ENCODE results near the gene MPPED2.

MPPED2 gene

GRCh38 chr11:30582726-30583125, 3.4 kb downstream of the MPPED2 start:
- TF ChIP-seq TAF1 (IDR thresholded peaks at IDR 0.05; ENCODE audit: borderline replicate concordance, insufficient read depth, low read length): no peak
- no peak for TF ChIP-seq FOXP2 (optimal IDR thresholded peaks at IDR 0.05; ENCODE audit: borderline replicate concordance, extremely low read depth, extremely low read length, insufficient read depth)
- TF ChIP-seq SIN3A (IDR thresholded peaks at IDR 0.05; ENCODE audit: borderline replicate concordance, insufficient read depth, low read length): no peak
- TF ChIP-seq REST (IDR thresholded peaks at IDR 0.05; ENCODE audit: insufficient read depth in 1 of 2, low read depth in 2 of 2, low read length in 2 of 2): no peak
- TF ChIP-seq POLR2AphosphoS5 (IDR thresholded peaks at IDR 0.05; ENCODE audit: low read depth, low read length): no peak

- TF ChIP-seq POLR2AphosphoS5 (IDR thresholded peaks at IDR 0.05; ENCODE audit: low read depth, low read length) (no peak), SIN3A (IDR thresholded peaks at IDR 0.05; ENCODE audit: borderline replicate concordance, insufficient read depth, low read length) (no peak), REST (IDR thresholded peaks at IDR 0.05; ENCODE audit: insufficient read depth in 1 of 2, low read depth in 2 of 2, low read length in 2 of 2) (no peak), FOXP2 (optimal IDR thresholded peaks at IDR 0.05; ENCODE audit: borderline replicate concordance, extremely low read depth, extremely low read length, insufficient read depth) (no peak), TAF1 (IDR thresholded peaks at IDR 0.05; ENCODE audit: borderline replicate concordance, insufficient read depth, low read length) (no peak)
These were observed 4.5 kb downstream of the MPPED2 start for GRCh38 chr11:30581675-30582074.

GRCh38 chr11:30580573-30580972, 5.6 kb downstream of the MPPED2 start:
- TF ChIP-seq SIN3A (IDR thresholded peaks at IDR 0.05; ENCODE audit: borderline replicate concordance, insufficient read depth, low read length): no peak
- no peak for TF ChIP-seq POLR2AphosphoS5 (IDR thresholded peaks at IDR 0.05; ENCODE audit: low read depth, low read length)
- TF ChIP-seq REST (IDR thresholded peaks at IDR 0.05; ENCODE audit: insufficient read depth in 1 of 2, low read depth in 2 of 2, low read length in 2 of 2): no peak
- no peak for TF ChIP-seq TAF1 (IDR thresholded peaks at IDR 0.05; ENCODE audit: borderline replicate concordance, insufficient read depth, low read length)
- no peak for TF ChIP-seq FOXP2 (optimal IDR thresholded peaks at IDR 0.05; ENCODE audit: borderline replicate concordance, extremely low read depth, extremely low read length, insufficient read depth)

- no peak for TF ChIP-seq REST (IDR thresholded peaks at IDR 0.05; ENCODE audit: insufficient read depth in 1 of 2, low read depth in 2 of 2, low read length in 2 of 2)
- no peak for TF ChIP-seq TAF1 (IDR thresholded peaks at IDR 0.05; ENCODE audit: borderline replicate concordance, insufficient read depth, low read length)
- TF ChIP-seq SIN3A (IDR thresholded peaks at IDR 0.05; ENCODE audit: borderline replicate concordance, insufficient read depth, low read length): no peak
- TF ChIP-seq FOXP2 (optimal IDR thresholded peaks at IDR 0.05; ENCODE audit: borderline replicate concordance, extremely low read depth, extremely low read length, insufficient read depth): no peak
- no peak for TF ChIP-seq POLR2AphosphoS5 (IDR thresholded peaks at IDR 0.05; ENCODE audit: low read depth, low read length)
These were observed 6.6 kb downstream of the MPPED2 start for GRCh38 chr11:30579415-30580175.

Data from PFSK-1 (cell line).